Immature natural killer cell (primary cell): ENCODE measurements around the gene KRT82. TPM values are rescaled to one million over a fixed set of nuclear protein-coding genes. Genes with fewer than 3 reads are reported as not detected.

Source experiments
- DNase-seq, 3 donors: peaks; one replicate each; pipeline ENCODE4 v3.0.0; 2022; ENCODE audit warnings: mixed read lengths in 1 of 3
- H3K27ac Mint-ChIP-seq, 6 donors: one replicate each; pipeline ENCODE4 v1.8.0; 2020; ENCODE audit warnings: mixed read lengths in 6 of 6, mild to moderate bottlenecking in 5 of 6, inconsistent platforms in 4 of 6, moderate library complexity in 3 of 6
- H3K27me3 Mint-ChIP-seq, 3 donors: one replicate each; pipeline ENCODE4 v1.8.0; 2020 to 2021; ENCODE audit warnings: low read depth in 3 of 3, mild to moderate bottlenecking in 3 of 3, mixed read lengths in 3 of 3, moderate library complexity in 3 of 3, inconsistent platforms in 1 of 3
- H3K36me3 Mint-ChIP-seq, 3 donors: one replicate each; pipeline ENCODE4 v1.8.0; 2020; ENCODE audit warnings: mixed read lengths in 3 of 3, inconsistent platforms in 2 of 3, mild to moderate bottlenecking in 2 of 3
- H3K4me1 Mint-ChIP-seq, 2 donors: one replicate each; pipeline ENCODE4 v1.8.0; 2020; ENCODE audit warnings: inconsistent platforms in 2 of 2, mild to moderate bottlenecking in 2 of 2, mixed read lengths in 2 of 2, moderate library complexity in 1 of 2
- H3K4me3 Mint-ChIP-seq, 5 donors: one replicate each; pipeline ENCODE4 v1.8.0; 2020; ENCODE audit warnings: mild to moderate bottlenecking in 5 of 5, mixed read lengths in 5 of 5, inconsistent platforms in 3 of 5, moderate library complexity in 3 of 5
- H3K9me3 Mint-ChIP-seq, 6 donors: one replicate each; pipeline ENCODE4 v1.8.0; 2020; ENCODE audit warnings: mild to moderate bottlenecking in 6 of 6, mixed read lengths in 6 of 6, inconsistent platforms in 4 of 6, moderate library complexity in 3 of 6
- polyA plus RNA-seq, 3 donors: library from polyadenylated mRNA; unstranded; fragments of 300-500 nt; fragmentation: Illumina TruSeq; gene quantifications; one replicate each; pipeline ENCODE4 v1.2.3, GENCODE V29; 2021

The KRT82 gene
- polyA plus RNA-seq, 3 donors from 2014 or later: not detected

GRCh38 chr12:52379536-52379935 lies 26.6 kb downstream of the KRT82 start:
- no peaks in the 10 kb centered on the region for H3K36me3 Mint-ChIP-seq
- H3K9me3 Mint-ChIP-seq: no peaks in the 10 kb centered on the region

GRCh38 chr12:52378091-52378490 lies 28.0 kb downstream of the KRT82 start:
- H3K27ac Mint-ChIP-seq: no peak overlapping the region
- H3K9me3 Mint-ChIP-seq: no peaks in the 10 kb centered on the region
- no peaks in the 10 kb centered on the region for H3K36me3 Mint-ChIP-seq
- peaks cover 5 to 6% of the 10 kb centered on the region in 2 donors for H3K4me1 Mint-ChIP-seq
- DNase-seq: no peak
- H3K4me3 Mint-ChIP-seq: no peak overlapping the region
- peaks cover 0 to 12% (median 7%) of the 10 kb centered on the region in 3 donors for H3K27me3 Mint-ChIP-seq

More at GRCh38 chr12:52379536-52379935, 26.6 kb downstream of the KRT82 start:
- Mint-ChIP-seq H3K27me3 (peaks cover 2 to 10% (median 7%) of the 10 kb centered on the region in 3 donors), H3K27ac (no peak overlapping the region), H3K4me3 (no peak overlapping the region), H3K4me1 (peaks cover 5 to 8% of the 10 kb centered on the region in 2 donors)
- no peak for DNase-seq

GRCh38 chr12:52377266-52377665 lies 28.9 kb downstream of the KRT82 start:
- H3K9me3 Mint-ChIP-seq: no peaks in the 10 kb centered on the region
- H3K4me1 Mint-ChIP-seq: no peaks in the 10 kb centered on the region
- H3K36me3 Mint-ChIP-seq: no peaks in the 10 kb centered on the region
- H3K27ac Mint-ChIP-seq: no peak overlapping the region
- no peak for DNase-seq
- H3K4me3 Mint-ChIP-seq: no peak overlapping the region
- H3K27me3 Mint-ChIP-seq: peaks cover 0 to 12% (median 7%) of the 10 kb centered on the region in 3 donors

GRCh38 chr12:52372216-52373154 lies 33.6 kb downstream of the KRT82 start:
- peak overlapping the region in 1 of 6 donors; percentile 42 for H3K27ac Mint-ChIP-seq
- H3K27me3 Mint-ChIP-seq: peaks cover 13 to 20% (median 19%) of the 10 kb centered on the region in 3 donors
- peaks cover 0 to 4% (median 0%) of the 10 kb centered on the region in 3 donors for H3K36me3 Mint-ChIP-seq

GRCh38 chr12:52371716-52372115 lies 34.4 kb downstream of the KRT82 start:
- no peak overlapping the region for H3K4me3 Mint-ChIP-seq
- peaks cover 17 to 19% (median 17%) of the 10 kb centered on the region in 3 donors for H3K27me3 Mint-ChIP-seq
- no peak for DNase-seq
- peaks cover 0 to 4% (median 0%) of the 10 kb centered on the region in 3 donors for H3K36me3 Mint-ChIP-seq
- H3K4me1 Mint-ChIP-seq: no peaks in the 10 kb centered on the region
- peak overlapping the region in 2 of 6 donors; percentile 12 to 42 for H3K27ac Mint-ChIP-seq
- H3K9me3 Mint-ChIP-seq: peaks cover 0 to 2% (median 0%) of the 10 kb centered on the region in 6 donors

More at GRCh38 chr12:52372216-52373154, 33.6 kb downstream of the KRT82 start:
- H3K9me3 Mint-ChIP-seq: peaks cover 0 to 2% (median 0%) of the 10 kb centered on the region in 6 donors
- no peak overlapping the region for H3K4me3 Mint-ChIP-seq
- H3K4me1 Mint-ChIP-seq: no peaks in the 10 kb centered on the region
- DNase-seq: peak; percentile 58 to 72 (median 64)

- peaks cover 0 to 2% (median 0%) of the 10 kb centered on the region in 6 donors for H3K9me3 Mint-ChIP-seq
- DNase-seq: no peak
- no peak overlapping the region for H3K4me3 Mint-ChIP-seq
- peaks cover 0 to 4% (median 0%) of the 10 kb centered on the region in 3 donors for H3K36me3 Mint-ChIP-seq
- peaks cover 17 to 19% (median 17%) of the 10 kb centered on the region in 3 donors for H3K27me3 Mint-ChIP-seq
- no peaks in the 10 kb centered on the region for H3K4me1 Mint-ChIP-seq
- peak overlapping the region in 1 of 6 donors; percentile 53 for H3K27ac Mint-ChIP-seq
Observed at GRCh38 chr12:52370926-52371608, 35.1 kb downstream of the KRT82 start.

- no peak for DNase-seq
- H3K4me3 Mint-ChIP-seq: no peak overlapping the region
- no peak overlapping the region for H3K27ac Mint-ChIP-seq
- no peaks in the 10 kb centered on the region for H3K4me1 Mint-ChIP-seq
- peaks cover 17 to 20% (median 19%) of the 10 kb centered on the region in 3 donors for H3K27me3 Mint-ChIP-seq
- peaks cover 0 to 4% (median 0%) of the 10 kb centered on the region in 3 donors for H3K36me3 Mint-ChIP-seq
- H3K9me3 Mint-ChIP-seq: peaks cover 0 to 3% (median 0%) of the 10 kb centered on the region in 6 donors
Observed at GRCh38 chr12:52369809-52370208, 36.3 kb downstream of the KRT82 start.

GRCh38 chr12:52369211-52369610 lies 36.9 kb downstream of the KRT82 start:
- DNase-seq: no peak
- Mint-ChIP-seq H3K4me1 (no peaks in the 10 kb centered on the region), H3K4me3 (no peak overlapping the region), H3K9me3 (peaks cover 0 to 6% (median 0%) of the 10 kb centered on the region in 6 donors), H3K36me3 (peaks cover 0 to 4% (median 0%) of the 10 kb centered on the region in 3 donors), H3K27me3 (peaks cover 14 to 20% (median 19%) of the 10 kb centered on the region in 3 donors), H3K27ac (no peak overlapping the region)

- H3K36me3 Mint-ChIP-seq: peaks cover 0 to 4% (median 0%) of the 10 kb centered on the region in 3 donors
- peaks cover 12 to 20% (median 19%) of the 10 kb centered on the region in 3 donors for H3K27me3 Mint-ChIP-seq
- H3K4me3 Mint-ChIP-seq: no peak overlapping the region
- peaks cover 0 to 6% (median 0%) of the 10 kb centered on the region in 6 donors for H3K9me3 Mint-ChIP-seq
- no peaks in the 10 kb centered on the region for H3K4me1 Mint-ChIP-seq
- no peak overlapping the region for H3K27ac Mint-ChIP-seq
- DNase-seq: no peak
Observed at GRCh38 chr12:52368508-52368907, 37.6 kb downstream of the KRT82 start.

GRCh38 chr12:52367876-52368275 lies 38.3 kb downstream of the KRT82 start:
- Mint-ChIP-seq H3K4me1 (peaks cover 2 to 5% of the 10 kb centered on the region in 2 donors), H3K9me3 (peaks cover 0 to 6% (median 0%) of the 10 kb centered on the region in 6 donors), H3K36me3 (peaks cover 0 to 4% (median 0%) of the 10 kb centered on the region in 3 donors), H3K27ac (no peak overlapping the region), H3K27me3 (peaks cover 14 to 22% (median 20%) of the 10 kb centered on the region in 3 donors), H3K4me3 (no peak overlapping the region)
- DNase-seq: no peak

- DNase-seq: no peak
- no peak within 1 kb of the TSS for H3K27ac Mint-ChIP-seq
- H3K4me3 Mint-ChIP-seq: no peak within 1 kb of the TSS
- H3K9me3 Mint-ChIP-seq: peaks cover 0 to 6% (median 0%) of the 10 kb centered on the region in 6 donors
- peaks cover 6 to 13% of the 10 kb centered on the region in 2 donors for H3K4me1 Mint-ChIP-seq
- H3K27me3 Mint-ChIP-seq: peaks cover 14 to 27% (median 21%) of the 10 kb centered on the region in 3 donors
- peaks cover 0 to 4% (median 0%) of the 10 kb centered on the region in 3 donors for H3K36me3 Mint-ChIP-seq
Observed at GRCh38 chr12:52366738-52367485, 39.2 kb downstream of the KRT82 start, which contains the start of gene KRT85. KRT85 (minus strand) TSS chr12:52367481; CDS start chr12:52367405, 76 bp downstream.

- no peaks in the 10 kb centered on the region for H3K36me3 Mint-ChIP-seq
- H3K27ac Mint-ChIP-seq: no peak overlapping the region
- no peak for DNase-seq
- peaks cover 23 to 26% of the 10 kb centered on the region in 2 donors for H3K4me1 Mint-ChIP-seq
- H3K9me3 Mint-ChIP-seq: peaks cover 0 to 4% (median 0%) of the 10 kb centered on the region in 6 donors
- no peak overlapping the region for H3K4me3 Mint-ChIP-seq
- H3K27me3 Mint-ChIP-seq: peaks cover 10 to 22% (median 12%) of the 10 kb centered on the region in 3 donors
Observed at GRCh38 chr12:52364901-52365489, 41.1 kb downstream of the KRT82 start.
